Measurements from ENCODE around the gene TUB.

TUB gene

GRCh38 chr11:8102296-8102915, 21.4 kb downstream of the TUB start:
- peaks cover 66% of the 10 kb centered on the region for H3K36me3 ChIP-seq (ENCODE audit: control insufficient read depth, insufficient read depth, low read length, severe bottlenecking)
- no peaks in the 10 kb centered on the region for H3K27me3 ChIP-seq (replicated peaks; ENCODE audit: control insufficient read depth, insufficient read depth, low read length)
- H3K9me3 ChIP-seq (ENCODE audit: control insufficient read depth, low read length) = no peaks in the 10 kb centered on the region
- no peak for DNase-seq (ENCODE audit: low read depth)
- H3K4me3 ChIP-seq (ENCODE audit: low read length) = no peak overlapping the region
- H3K9ac ChIP-seq (ENCODE audit: low read length) = no peak overlapping the region
- H3K4me1 ChIP-seq (ENCODE audit: control insufficient read depth, insufficient read depth, low read length) = peaks cover 18% of the 10 kb centered on the region

DNA sequence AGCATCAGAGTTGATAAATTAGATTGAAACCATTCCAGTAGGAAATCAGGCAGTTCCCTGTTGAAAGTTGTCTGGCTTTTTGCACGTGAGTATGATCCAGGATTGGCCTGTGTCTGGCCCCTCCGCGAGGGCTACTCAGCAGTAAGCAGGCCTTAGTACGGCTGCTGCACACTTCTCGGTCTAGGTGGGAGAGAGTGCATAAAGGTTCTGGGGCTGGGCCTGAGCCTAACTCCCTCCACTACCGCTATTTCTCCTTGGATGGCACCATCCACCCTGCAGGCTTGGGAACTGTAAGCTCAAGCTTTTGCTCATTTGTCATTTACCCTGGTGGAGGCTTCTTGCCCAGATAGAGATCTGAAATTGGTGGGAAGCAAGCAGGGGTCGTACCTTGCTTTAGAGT, 22.0 kb downstream of the TUB start:
- DNase-seq (ENCODE audit: low read depth) = no peak
- Histone ChIP-seq H3K9me3 (ENCODE audit: control insufficient read depth, low read length) (no peaks in the 10 kb centered on the region), H3K9ac (ENCODE audit: low read length) (no peak overlapping the region), H3K4me3 (ENCODE audit: low read length) (no peak overlapping the region), H3K36me3 (ENCODE audit: control insufficient read depth, insufficient read depth, low read length, severe bottlenecking) (peaks cover 69% of the 10 kb centered on the region), H3K27me3 (replicated peaks; ENCODE audit: control insufficient read depth, insufficient read depth, low read length) (no peaks in the 10 kb centered on the region), H3K4me1 (ENCODE audit: control insufficient read depth, insufficient read depth, low read length) (peaks cover 13% of the 10 kb centered on the region)

GRCh38 chr11:8103909-8104308, 22.9 kb downstream of the TUB start:
- Histone ChIP-seq H3K4me3 (ENCODE audit: low read length) (no peak overlapping the region), H3K36me3 (ENCODE audit: control insufficient read depth, insufficient read depth, low read length, severe bottlenecking) (peaks cover 69% of the 10 kb centered on the region), H3K9ac (ENCODE audit: low read length) (no peak overlapping the region), H3K4me1 (ENCODE audit: control insufficient read depth, insufficient read depth, low read length) (peaks cover 3% of the 10 kb centered on the region), H3K27me3 (replicated peaks; ENCODE audit: control insufficient read depth, insufficient read depth, low read length) (no peaks in the 10 kb centered on the region), H3K9me3 (ENCODE audit: control insufficient read depth, low read length) (no peaks in the 10 kb centered on the region)
- no peak for DNase-seq (ENCODE audit: low read depth)

GRCh38 chr11:8105133-8105532, 24.1 kb downstream of the TUB start:
- no peak overlapping the region for H3K4me3 ChIP-seq (ENCODE audit: low read length)
- no peaks in the 10 kb centered on the region for H3K27me3 ChIP-seq (replicated peaks; ENCODE audit: control insufficient read depth, insufficient read depth, low read length)
- peaks cover 68% of the 10 kb centered on the region for H3K36me3 ChIP-seq (ENCODE audit: control insufficient read depth, insufficient read depth, low read length, severe bottlenecking)
- H3K9me3 ChIP-seq (ENCODE audit: control insufficient read depth, low read length) = no peaks in the 10 kb centered on the region
- no peak overlapping the region for H3K9ac ChIP-seq (ENCODE audit: low read length)
- H3K4me1 ChIP-seq (ENCODE audit: control insufficient read depth, insufficient read depth, low read length) = no peaks in the 10 kb centered on the region
- no peak for DNase-seq (ENCODE audit: low read depth)

DNA sequence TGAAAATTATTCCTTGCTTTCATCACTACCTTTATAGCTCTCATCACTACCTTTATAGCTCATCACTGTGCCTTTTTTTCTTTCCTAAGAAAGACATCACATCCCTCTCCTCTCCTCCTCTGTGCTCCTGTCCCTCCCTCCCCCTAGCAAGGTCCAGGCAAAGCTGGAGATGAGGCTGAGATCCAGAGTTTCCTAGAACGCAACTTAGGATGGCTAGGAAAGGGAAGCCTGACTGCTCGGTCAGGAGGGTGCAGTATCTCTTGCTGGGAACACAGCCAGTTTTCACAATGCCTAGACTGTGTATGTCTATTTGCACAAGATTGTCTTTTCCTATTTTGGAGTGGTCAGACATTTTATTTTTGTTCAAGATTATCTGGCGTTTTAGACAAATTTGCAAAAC, 24.7 kb downstream of the TUB start:
- Histone ChIP-seq H3K9ac (ENCODE audit: low read length) (no peak overlapping the region), H3K36me3 (ENCODE audit: control insufficient read depth, insufficient read depth, low read length, severe bottlenecking) (peaks cover 63% of the 10 kb centered on the region)

DNA sequence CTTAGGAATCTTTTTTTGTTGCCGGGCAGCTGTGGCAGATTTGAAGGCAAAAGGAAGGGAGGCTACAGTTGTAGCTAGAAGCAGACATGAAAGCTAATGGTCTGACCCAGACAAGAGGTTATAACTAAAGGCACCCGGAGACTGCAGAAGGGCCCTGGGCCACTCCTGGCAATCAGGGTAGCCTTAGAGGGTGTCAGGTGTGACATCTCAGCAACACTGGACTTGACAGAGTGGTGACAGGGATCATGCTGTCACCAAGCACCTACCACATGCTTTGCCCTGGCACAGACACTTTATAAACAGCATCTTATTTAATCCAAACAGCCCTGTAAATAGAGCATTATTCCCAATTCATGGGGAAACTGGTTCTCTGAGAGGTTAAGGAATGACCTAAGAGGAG, 25.7 kb downstream of the TUB start:
- Histone ChIP-seq H3K27me3 (replicated peaks; ENCODE audit: control insufficient read depth, insufficient read depth, low read length) (no peaks in the 10 kb centered on the region), H3K36me3 (ENCODE audit: control insufficient read depth, insufficient read depth, low read length, severe bottlenecking) (peaks cover 54% of the 10 kb centered on the region)

More for the DNA sequence above, 24.7 kb downstream of the TUB start:
- no peak overlapping the region for H3K4me3 ChIP-seq (ENCODE audit: low read length)
- H3K27me3 ChIP-seq (replicated peaks; ENCODE audit: control insufficient read depth, insufficient read depth, low read length) = no peaks in the 10 kb centered on the region
- no peaks in the 10 kb centered on the region for H3K4me1 ChIP-seq (ENCODE audit: control insufficient read depth, insufficient read depth, low read length)
- no peaks in the 10 kb centered on the region for H3K9me3 ChIP-seq (ENCODE audit: control insufficient read depth, low read length)
- DNase-seq (ENCODE audit: low read depth) = no peak

GRCh38 chr11:8107642-8108041, 26.6 kb downstream of the TUB start:
- H3K27me3 ChIP-seq (replicated peaks; ENCODE audit: control insufficient read depth, insufficient read depth, low read length) = no peaks in the 10 kb centered on the region
- H3K36me3 ChIP-seq (ENCODE audit: control insufficient read depth, insufficient read depth, low read length, severe bottlenecking) = peaks cover 44% of the 10 kb centered on the region
- H3K4me3 ChIP-seq (ENCODE audit: low read length) = no peak overlapping the region
- H3K9me3 ChIP-seq (ENCODE audit: control insufficient read depth, low read length) = no peaks in the 10 kb centered on the region
- H3K9ac ChIP-seq (ENCODE audit: low read length) = no peak overlapping the region
- DNase-seq (ENCODE audit: low read depth) = no peak
- no peaks in the 10 kb centered on the region for H3K4me1 ChIP-seq (ENCODE audit: control insufficient read depth, insufficient read depth, low read length)

More for the DNA sequence above, 25.7 kb downstream of the TUB start:
- H3K4me3 ChIP-seq (ENCODE audit: low read length) = no peak overlapping the region
- no peak for DNase-seq (ENCODE audit: low read depth)
- H3K9ac ChIP-seq (ENCODE audit: low read length) = no peak overlapping the region
- H3K9me3 ChIP-seq (ENCODE audit: control insufficient read depth, low read length) = no peaks in the 10 kb centered on the region
- no peaks in the 10 kb centered on the region for H3K4me1 ChIP-seq (ENCODE audit: control insufficient read depth, insufficient read depth, low read length)

DNA sequence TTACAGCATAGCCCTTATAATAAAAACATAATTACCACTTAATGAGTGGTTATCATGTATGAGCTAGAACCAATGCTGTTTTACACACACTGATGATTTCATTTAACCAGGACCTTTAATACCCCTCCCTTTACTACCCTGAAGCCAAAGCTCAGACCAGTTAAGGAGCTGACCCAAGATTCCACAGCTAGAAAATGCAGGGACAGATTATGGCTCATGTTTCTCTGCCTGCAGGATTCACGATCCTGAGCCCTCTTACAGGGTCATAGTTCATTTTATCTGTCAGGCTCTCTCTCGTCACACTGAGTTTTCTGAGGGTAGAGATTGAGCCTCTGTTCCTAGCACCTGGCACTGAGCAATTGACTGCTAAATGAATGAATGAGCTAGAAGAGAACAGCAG, 27.4 kb downstream of the TUB start:
- no peaks in the 10 kb centered on the region for H3K27me3 ChIP-seq (replicated peaks; ENCODE audit: control insufficient read depth, insufficient read depth, low read length)
- no peaks in the 10 kb centered on the region for H3K4me1 ChIP-seq (ENCODE audit: control insufficient read depth, insufficient read depth, low read length)
- no peak overlapping the region for H3K9ac ChIP-seq (ENCODE audit: low read length)
- no peak for DNase-seq (ENCODE audit: low read depth)
- no peak overlapping the region for H3K4me3 ChIP-seq (ENCODE audit: low read length)
- peaks cover 38% of the 10 kb centered on the region for H3K36me3 ChIP-seq (ENCODE audit: control insufficient read depth, insufficient read depth, low read length, severe bottlenecking)
- no peaks in the 10 kb centered on the region for H3K9me3 ChIP-seq (ENCODE audit: control insufficient read depth, low read length)

DNA sequence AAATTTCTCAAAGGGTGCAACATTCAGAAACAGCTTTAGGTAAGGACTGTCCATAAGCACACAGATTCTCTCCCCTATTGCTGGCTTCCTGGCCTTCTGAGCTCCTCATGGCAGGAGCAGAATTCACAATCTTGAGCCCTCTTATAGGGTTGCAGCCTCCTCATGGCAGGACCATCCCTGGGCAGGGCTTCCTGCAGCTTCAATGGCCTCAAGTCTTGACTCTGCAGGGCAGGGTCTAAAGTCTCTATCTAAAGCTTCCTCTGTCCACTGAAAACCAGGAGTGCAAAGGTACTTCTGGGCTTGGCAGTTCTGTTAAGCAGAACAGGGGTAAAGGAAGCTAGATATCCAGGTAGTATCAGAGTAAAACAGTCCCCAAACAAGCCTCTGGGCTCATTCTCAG, 28.7 kb downstream of the TUB start:
- Histone ChIP-seq H3K9me3 (ENCODE audit: control insufficient read depth, low read length) (peaks cover 1% of the 10 kb centered on the region), H3K36me3 (ENCODE audit: control insufficient read depth, insufficient read depth, low read length, severe bottlenecking) (peaks cover 26% of the 10 kb centered on the region), H3K4me1 (ENCODE audit: control insufficient read depth, insufficient read depth, low read length) (no peaks in the 10 kb centered on the region), H3K27me3 (replicated peaks; ENCODE audit: control insufficient read depth, insufficient read depth, low read length) (no peaks in the 10 kb centered on the region), H3K9ac (ENCODE audit: low read length) (no peak overlapping the region), H3K4me3 (ENCODE audit: low read length) (no peak overlapping the region)
- DNase-seq (ENCODE audit: low read depth) = no peak

DNA sequence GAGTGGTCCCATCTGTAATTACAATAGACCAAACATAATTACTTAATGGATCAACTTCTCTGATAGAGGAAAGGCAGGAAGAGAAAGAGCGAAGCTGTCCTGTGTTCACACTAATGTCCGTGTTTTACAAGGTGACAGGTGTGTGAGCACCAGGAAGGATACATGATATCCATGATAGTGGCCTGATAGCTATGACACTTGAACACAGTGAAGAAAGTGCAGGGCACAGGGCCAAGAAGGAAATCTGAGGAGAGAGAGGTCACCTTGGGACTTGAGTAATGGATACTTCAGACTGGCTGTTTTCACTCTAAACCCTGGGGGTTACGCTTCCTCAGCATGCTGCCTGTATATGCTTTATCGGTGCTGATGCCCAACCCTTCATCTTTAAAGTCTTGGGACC, 29.4 kb downstream of the TUB start:
- H3K9me3 ChIP-seq (ENCODE audit: control insufficient read depth, low read length) = peaks cover 4% of the 10 kb centered on the region
- H3K4me1 ChIP-seq (ENCODE audit: control insufficient read depth, insufficient read depth, low read length) = no peaks in the 10 kb centered on the region
- H3K4me3 ChIP-seq (ENCODE audit: low read length) = no peak overlapping the region
- DNase-seq (ENCODE audit: low read depth) = no peak
- no peaks in the 10 kb centered on the region for H3K27me3 ChIP-seq (replicated peaks; ENCODE audit: control insufficient read depth, insufficient read depth, low read length)
- H3K9ac ChIP-seq (ENCODE audit: low read length) = no peak overlapping the region
- peaks cover 21% of the 10 kb centered on the region for H3K36me3 ChIP-seq (ENCODE audit: control insufficient read depth, insufficient read depth, low read length, severe bottlenecking)

DNA sequence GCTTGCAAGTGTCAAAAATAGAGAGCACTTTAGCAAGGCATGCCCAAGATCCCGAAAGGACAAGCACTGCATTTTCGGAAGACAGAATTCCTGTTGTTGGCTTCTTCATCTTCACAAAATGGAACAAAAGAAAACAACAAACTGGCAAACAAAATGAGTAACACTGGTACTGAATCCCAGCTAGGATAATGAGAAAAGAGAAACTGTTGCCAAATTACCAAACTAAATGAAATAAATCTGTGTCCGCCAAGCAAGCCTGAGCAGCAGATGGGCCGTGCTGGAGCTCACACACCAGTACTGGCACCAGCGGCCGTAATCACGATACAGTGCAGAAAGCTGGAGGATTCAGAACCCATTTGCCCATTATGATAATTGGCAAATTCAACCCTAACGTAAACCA, 30.6 kb downstream of the TUB start:
- Histone ChIP-seq H3K4me1 (ENCODE audit: control insufficient read depth, insufficient read depth, low read length) (no peaks in the 10 kb centered on the region), H3K9me3 (ENCODE audit: control insufficient read depth, low read length) (peaks cover 9% of the 10 kb centered on the region), H3K36me3 (ENCODE audit: control insufficient read depth, insufficient read depth, low read length, severe bottlenecking) (peaks cover 10% of the 10 kb centered on the region), H3K4me3 (ENCODE audit: low read length) (no peak overlapping the region), H3K9ac (ENCODE audit: low read length) (no peak overlapping the region), H3K27me3 (replicated peaks; ENCODE audit: control insufficient read depth, insufficient read depth, low read length) (no peaks in the 10 kb centered on the region)
- peak; percentile 32 for DNase-seq (ENCODE audit: low read depth)

DNA sequence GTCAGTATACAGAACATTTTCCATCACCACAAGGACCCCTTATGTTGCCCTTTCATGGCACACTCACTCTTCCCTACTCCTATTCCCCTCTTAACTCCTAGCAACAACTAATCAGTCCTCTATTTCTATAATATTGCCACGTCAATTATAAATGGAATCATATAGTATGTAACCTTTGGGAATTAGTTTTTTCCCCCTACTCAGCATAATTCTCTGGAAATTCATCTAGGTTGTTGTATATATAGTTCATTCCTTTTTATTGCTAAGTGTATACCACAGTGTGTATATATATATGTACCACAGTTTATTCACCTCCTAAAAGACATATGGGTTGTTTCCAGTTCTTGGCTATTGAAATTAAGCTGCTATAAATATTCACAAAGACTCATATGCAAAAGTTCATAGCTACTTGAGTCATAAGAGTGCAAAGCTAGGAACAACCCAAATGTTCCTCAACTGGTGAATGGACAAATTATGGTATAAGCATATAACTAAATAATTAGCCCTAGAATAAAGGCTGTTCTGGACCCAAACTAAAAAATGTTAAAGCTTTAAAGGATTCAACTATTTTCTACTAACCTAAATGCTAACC, 41.3 kb downstream of the TUB start:
- no peak for DNase-seq (ENCODE audit: low read depth)
- H3K4me1 ChIP-seq (ENCODE audit: control insufficient read depth, insufficient read depth, low read length) = peaks cover 4% of the 10 kb centered on the region
- H3K9me3 ChIP-seq (ENCODE audit: control insufficient read depth, low read length) = no peaks in the 10 kb centered on the region
- no peaks in the 10 kb centered on the region for H3K27me3 ChIP-seq (replicated peaks; ENCODE audit: control insufficient read depth, insufficient read depth, low read length)
- no peak overlapping the region for H3K4me3 ChIP-seq (ENCODE audit: low read length)
- no peaks in the 10 kb centered on the region for H3K36me3 ChIP-seq (ENCODE audit: control insufficient read depth, insufficient read depth, low read length, severe bottlenecking)
- H3K9ac ChIP-seq (ENCODE audit: low read length) = no peak overlapping the region

All from adipocyte (in vitro differentiated cells).